Stimulated activated CD4-positive, alpha-beta T cell treated with anti-CD3 and anti-CD28 coated beads, Interleukin-4, amount 100 ng/mL, for 4 hours (primary cell): ENCODE data around the gene DPP7.
"Not testable (repeated sequence)": the region's sequence is repeated elsewhere in the genome, so short reads cannot be mapped to it uniquely, and the experiment has no call there.

Experiments
- DNase-seq, 2 experiments: peaks; one replicate each; pipeline ENCODE4 v3.0.0-alpha.2; 2020

The DPP7 gene

DNA sequence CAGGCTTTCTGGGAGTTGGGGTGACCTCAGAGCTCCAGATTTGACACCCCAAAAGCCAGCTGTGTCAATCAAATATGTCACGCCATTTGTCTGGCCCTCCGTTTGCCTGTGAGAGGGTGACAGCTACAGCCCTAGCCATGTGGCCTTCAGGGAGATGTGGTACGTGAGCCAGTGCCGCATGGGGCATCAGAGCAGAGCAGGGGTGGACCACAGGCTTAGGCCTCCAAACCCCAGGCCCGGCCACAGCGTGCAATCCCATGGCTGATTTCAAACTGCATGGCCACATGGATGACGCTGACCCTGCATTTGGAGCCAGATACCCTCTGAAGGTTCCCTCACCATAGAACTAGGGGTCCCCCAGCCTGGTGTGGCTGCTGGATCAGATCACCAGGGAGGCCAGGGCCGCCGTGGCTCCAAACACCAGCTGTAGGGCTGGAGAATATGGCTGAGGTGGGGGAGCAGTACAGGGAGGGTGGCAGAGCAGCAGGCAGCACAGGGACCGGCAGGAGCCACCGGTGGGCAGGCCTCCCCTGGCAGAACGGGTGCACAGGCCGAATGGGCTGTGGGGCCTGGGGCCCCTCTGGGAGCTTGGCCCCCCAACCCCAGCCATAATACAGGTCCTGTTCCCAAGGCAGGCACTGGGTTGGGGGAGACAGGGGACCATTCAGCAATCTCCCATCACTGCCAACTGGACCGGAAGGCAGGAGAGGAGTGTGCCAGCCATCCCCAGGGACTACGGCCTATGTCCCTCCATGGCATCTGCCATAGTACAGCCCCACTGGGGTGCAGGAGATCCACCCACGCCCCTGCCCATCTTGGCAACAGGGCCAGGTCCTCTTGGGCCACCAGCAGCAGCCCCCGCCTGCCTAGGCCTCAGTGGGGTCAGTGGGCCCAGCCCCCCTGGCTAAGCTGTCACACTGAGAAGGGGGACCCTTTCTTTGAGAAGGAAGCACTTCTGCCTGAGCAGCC, 45.7 kb downstream of the DPP7 start:
- no peak for DNase-seq

DNA sequence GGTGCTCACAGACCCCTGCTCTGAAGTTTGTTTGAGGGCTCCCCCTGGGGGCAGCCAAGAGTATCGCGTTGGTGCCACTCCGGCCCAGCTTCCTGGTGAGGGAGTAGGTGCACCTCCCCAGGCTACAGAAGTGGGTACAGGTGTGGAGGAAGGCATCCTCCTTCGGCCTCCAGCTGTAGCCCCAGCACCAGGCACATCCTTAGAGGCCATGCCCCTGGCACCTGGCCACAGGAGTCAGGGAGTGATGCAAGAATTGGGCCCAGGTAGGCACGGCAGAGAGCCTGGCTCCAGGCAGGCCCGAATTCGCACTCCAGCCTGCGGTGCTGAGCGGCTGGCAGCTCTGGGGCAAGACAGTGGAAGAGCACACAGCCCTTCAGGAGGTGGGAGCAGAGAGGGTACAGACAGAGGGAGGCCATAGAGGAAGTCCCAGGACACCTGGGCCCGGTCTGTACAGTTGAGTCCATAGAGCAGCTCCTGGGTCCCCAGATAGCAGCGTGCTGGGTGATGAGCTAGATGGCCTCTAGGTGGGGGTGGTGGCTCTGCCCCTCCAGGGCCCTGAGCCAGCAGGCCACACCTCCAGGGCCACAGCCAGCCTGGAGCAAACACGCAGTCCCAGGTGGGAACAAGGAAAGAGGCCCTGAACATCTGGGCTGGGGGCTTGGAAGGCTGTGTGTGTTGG, 46.5 kb downstream of the DPP7 start:
- peak; percentile 81 to 83 for DNase-seq

GRCh38 chr9:137066096-137066861, 48.3 kb downstream of the DPP7 start:
- no peak for DNase-seq

DNA sequence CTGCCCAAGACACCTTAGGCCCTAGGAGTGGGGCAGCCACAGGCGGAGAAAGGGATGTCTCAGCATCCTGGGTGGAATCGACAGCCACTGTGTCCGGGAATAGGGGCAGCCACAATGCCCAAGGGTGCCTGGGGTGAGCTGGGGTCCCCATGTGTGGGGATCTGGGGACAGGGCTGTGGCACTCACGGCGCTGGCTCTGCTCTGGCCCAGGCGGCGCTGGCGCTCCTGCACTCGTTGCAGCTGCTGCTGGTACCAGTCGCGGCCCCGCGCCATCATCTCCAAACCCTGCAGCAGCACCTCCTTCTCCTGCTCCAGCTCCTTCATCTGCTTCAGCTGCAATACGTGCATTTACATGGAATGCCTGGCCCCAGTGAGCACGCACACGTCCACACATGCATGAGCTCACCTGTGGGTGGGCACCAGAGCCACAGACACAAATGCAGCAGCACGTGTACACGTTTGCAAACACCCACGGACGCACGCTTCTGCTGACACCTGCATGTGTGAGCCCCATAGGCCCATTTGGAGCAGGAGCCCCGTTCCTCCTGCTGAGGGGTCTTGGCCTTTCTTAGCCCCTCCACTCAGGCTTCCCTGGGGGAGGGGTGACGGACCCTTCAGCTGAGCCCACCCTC, 49.1 kb downstream of the DPP7 start:
- no peak for DNase-seq

DNA sequence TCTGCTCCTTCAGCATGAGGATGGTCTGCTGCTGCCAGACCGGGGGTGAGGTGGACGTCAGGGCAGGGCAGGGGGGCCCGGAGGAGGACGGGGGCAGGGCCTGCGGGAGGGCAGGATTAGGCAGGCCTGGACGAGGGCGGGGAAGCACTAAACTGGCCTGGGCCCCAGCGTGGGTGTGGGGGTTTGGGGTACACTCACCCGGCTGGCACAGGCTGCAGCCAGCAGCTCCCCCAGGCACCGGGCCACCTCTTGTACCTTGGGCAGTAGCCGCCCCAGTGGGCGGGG, 49.7 kb downstream of the DPP7 start:
- DNase-seq = no peak

DNA sequence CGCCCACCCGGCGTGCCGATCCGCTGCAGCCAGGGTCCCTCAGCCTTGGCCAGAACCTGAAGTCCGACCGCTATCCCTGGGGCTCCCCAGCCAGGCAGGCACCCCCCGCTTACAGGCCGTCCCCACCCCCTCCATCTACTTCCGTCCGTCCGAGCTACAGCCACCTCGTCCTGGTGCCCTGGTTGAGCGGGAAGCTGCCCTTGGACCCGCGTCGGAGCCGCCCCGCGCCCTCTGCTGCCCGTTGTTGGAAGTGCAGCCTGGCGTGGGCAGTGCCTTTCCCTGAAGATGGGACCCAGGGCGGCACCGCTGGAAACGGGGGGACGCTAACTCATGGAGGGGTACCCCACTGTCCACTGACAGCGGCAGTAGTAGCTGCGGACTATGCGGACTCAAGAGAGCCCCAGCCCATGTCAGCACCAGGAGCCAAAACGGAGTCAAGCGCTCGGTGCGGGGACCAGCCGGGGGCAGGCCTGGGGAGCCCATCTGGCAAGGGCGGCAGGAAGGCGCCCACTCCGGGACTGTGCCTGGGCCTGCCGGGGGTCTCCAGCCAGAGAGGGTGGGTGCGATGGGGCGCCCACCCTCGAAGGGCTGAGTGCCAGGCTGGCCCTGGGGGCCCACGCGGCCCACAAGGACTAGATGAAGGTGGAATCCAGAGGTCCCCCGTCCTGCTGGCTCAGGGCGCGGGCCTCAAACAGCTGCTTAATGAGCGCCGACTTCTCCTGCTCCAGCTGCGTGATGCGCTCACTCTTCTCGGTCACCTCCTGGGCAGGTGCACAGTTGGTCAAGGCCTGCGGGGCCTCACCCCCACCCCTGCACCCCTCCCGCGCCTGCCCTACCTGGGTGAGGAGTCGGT, 50.3 kb downstream of the DPP7 start:
- peak; percentile 36 to 73 for DNase-seq

DNA sequence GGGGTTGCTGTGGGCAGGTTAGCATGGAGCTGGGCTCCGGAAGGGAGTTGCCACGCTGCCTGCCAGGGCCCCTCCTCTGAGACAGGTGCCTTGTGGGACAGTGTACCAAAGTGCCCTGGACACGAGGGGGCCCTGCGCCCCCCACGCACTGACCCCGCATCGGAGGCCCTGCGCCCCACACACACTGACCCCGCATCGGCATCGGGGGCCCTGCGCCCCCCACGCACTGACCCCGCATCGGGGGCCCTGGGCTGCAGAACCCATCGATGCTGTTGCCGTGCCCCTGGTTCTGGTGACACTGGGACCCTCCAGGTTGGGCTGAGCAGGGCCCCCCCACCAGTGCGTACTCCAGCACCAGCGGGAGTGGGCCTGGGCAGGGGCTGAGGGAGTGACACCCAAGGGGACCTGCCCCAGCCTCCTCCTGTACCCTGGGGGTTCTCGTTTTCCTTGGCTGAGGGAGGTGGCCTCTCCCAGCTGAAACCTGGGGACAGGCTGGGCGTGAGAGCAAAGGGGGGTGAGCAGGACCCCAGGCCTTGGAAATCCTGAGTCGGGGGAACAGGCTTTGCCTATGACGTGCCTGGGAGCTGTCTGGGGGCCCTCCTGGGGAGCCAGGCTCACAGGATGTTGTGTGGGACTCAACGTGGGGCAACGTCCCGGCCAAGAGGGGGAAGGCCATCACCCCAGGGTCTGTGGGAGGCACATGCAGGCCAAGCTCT, 51.1 kb downstream of the DPP7 start:
- no peak for DNase-seq

DNA sequence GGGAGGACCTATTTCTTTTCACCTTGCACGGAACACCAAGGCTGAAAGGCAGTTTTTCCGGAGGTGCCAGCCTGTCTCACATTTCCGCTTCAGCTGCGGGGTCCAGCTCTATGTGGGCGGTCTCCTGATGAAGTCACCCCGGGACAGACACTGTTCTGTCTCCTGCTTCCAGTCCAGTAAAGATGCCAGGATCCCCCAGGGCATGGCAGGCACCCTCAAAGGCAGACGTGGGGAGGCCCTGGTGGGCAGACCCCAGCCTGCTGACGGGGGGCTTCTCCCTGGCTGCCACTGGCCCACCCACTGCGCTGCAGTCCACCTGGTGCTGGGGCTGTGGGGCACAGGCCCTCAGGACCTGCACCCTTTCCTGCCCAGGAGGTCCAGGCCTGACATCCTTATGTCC, 51.7 kb downstream of the DPP7 start:
- DNase-seq = not testable (repeated sequence)

DNA sequence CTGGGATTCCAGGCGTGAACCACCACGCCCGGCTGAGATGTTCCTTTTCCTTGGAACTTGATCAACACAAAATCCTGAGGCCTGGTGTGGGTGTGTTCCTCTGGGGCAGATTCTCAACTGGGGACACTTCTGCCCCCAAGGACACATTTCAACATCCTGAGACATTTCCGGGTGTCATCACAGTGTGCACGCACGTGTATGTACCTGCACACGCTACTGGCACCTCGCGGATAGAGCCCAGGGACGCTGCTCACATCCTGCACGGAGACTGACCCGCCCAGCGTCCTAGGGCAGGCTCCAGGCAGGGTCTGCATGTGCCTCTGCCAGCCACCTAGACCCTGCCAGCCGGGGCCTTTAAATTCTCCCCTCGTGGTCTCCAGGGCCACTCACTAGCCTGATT, 52.1 kb downstream of the DPP7 start:
- DNase-seq = no peak
